Brain microvascular endothelial cell (primary cell): ENCODE data around the gene GGTLC1.

Source experiments
- DNase-seq: peaks from one replicate; pipeline ENCODE4 v3.0.0-alpha.2; 2020
- H3K27ac ChIP-seq: fragments of 250-450 bp; sonication (Bioruptor Pico); 2 replicates; pipeline ENCODE4 v1.5.1; 2020; ENCODE audit warnings: mild to moderate bottlenecking, moderate library complexity
- H3K27me3 ChIP-seq: fragments of 250-450 bp; sonication (Bioruptor Pico); replicated peaks from 2 replicates; pipeline ENCODE4 v1.5.1; 2020; ENCODE audit warnings: mild to moderate bottlenecking
- H3K36me3 ChIP-seq: fragments of 250-450 bp; sonication (Bioruptor Pico); replicated peaks from 2 replicates; pipeline ENCODE4 v1.5.1; 2020; ENCODE audit warnings: mild to moderate bottlenecking
- H3K4me3 ChIP-seq: 2 replicates; pipeline ENCODE4 v1.5.1; 2011; ENCODE audit warnings: low read depth, mild to moderate bottlenecking, control low read depth, low read length, moderate library complexity
- in situ Hi-C: cut with HindIII; loops from 2 replicates; pipeline ENCODE4 v1.10.0; 2017; ENCODE audit warnings: low sequenced_read_pairs, low pct_ligation_motif_present
- TF ChIP-seq, protein P1 (sequence below): IDR thresholded peaks from 2 replicates; pipeline ENCODE4 v1.5.1; 2011; ENCODE audit warnings: low read depth, mild to moderate bottlenecking, moderate library complexity, low read length, control low read depth, inconsistent platforms; ENCODE audit errors: missing control alignments

GGTLC1 gene

DNA sequence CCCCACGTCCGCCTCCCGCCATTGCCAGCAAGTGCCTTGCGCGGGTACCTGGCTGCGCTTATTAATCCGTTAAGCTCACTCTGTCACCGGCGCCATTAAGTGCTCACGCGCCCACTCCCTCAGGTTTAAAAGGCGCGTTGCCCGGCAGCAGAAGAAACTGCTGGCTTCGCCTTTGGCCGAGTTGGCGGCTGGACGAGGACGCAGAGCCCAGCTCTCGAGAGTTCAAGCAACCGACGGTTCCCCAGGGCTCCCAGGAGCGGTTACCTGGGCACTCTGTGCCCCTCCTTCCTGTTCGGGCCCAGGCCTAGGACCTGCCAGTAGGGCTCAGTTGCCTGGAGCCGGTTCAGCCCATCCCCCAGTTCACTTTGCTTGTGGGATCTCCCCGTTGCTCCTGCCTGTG is at the start of gene GGTLC1:
Gene GGTLC1 (minus strand): TSS at position 219 of the 400 bp plus-strand sequence. CDS start 2,168 bp downstream, outside the sequence.
- DNase-seq = no peak
- H3K27ac ChIP-seq = no peak within 1 kb of the TSS
- no peak within 1 kb of the TSS for H3K4me3 ChIP-seq
- H3K27me3 ChIP-seq = no peaks in the 10 kb centered on the region
- in situ Hi-C loops = no loop called here
- no peaks in the 10 kb centered on the region for H3K36me3 ChIP-seq
- TF ChIP-seq, protein P1, sequence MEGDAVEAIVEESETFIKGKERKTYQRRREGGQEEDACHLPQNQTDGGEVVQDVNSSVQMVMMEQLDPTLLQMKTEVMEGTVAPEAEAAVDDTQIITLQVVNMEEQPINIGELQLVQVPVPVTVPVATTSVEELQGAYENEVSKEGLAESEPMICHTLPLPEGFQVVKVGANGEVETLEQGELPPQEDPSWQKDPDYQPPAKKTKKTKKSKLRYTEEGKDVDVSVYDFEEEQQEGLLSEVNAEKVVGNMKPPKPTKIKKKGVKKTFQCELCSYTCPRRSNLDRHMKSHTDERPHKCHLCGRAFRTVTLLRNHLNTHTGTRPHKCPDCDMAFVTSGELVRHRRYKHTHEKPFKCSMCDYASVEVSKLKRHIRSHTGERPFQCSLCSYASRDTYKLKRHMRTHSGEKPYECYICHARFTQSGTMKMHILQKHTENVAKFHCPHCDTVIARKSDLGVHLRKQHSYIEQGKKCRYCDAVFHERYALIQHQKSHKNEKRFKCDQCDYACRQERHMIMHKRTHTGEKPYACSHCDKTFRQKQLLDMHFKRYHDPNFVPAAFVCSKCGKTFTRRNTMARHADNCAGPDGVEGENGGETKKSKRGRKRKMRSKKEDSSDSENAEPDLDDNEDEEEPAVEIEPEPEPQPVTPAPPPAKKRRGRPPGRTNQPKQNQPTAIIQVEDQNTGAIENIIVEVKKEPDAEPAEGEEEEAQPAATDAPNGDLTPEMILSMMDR = no peak

DNA sequence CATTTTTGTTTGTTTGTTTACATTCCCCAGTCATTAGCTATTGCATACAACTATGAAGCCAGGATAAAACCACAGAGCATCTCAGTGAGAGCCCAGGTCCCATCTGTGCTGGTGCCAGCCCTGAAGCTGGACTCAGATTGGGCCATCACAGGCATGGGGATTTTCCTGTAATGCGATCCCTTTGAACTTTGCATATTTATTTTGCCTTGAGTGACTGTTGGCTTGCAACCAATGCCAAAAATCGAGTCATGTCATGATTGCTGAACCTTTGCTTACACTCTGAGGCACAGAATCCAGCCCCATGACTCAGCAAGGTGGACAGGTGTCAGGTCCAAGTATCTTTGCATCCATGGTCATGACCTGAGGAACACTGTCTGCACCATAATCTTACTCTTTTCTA is 46.2 kb upstream of the GGTLC1 start:
- peak; percentile 22 for DNase-seq

DNA sequence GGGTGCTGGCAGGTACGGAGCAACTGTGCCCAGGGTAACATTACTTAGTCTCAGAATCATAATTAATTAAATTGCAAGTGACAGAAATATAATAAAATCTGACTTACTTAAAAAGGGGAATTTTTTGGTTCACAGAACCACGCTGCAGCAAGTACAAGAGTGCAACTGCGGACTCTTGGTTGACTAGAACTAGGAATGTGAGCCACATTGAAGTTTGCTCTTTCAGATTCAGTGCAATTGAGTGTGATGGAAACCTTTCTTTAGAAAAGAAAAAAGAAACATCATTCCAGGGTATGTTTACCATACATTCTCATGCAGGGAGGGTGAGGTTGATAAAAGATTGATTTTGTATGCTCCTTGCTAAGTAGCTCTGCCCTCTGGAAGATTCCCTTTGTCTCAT is 45.0 kb upstream of the GGTLC1 start:
- TF ChIP-seq, protein P1 = no peak
- in situ Hi-C loops = no loop called here
- DNase-seq = no peak
- Histone ChIP-seq H3K27ac (no peak overlapping the region), H3K4me3 (no peak overlapping the region), H3K27me3 (no peaks in the 10 kb centered on the region), H3K36me3 (no peaks in the 10 kb centered on the region)

More for the DNA sequence above, 46.2 kb upstream of the GGTLC1 start:
- TF ChIP-seq, protein P1 = no peak
- no peaks in the 10 kb centered on the region for H3K36me3 ChIP-seq
- H3K27ac ChIP-seq = no peak overlapping the region
- in situ Hi-C loops = no loop called here
- H3K27me3 ChIP-seq = no peaks in the 10 kb centered on the region
- H3K4me3 ChIP-seq = no peak overlapping the region

DNA sequence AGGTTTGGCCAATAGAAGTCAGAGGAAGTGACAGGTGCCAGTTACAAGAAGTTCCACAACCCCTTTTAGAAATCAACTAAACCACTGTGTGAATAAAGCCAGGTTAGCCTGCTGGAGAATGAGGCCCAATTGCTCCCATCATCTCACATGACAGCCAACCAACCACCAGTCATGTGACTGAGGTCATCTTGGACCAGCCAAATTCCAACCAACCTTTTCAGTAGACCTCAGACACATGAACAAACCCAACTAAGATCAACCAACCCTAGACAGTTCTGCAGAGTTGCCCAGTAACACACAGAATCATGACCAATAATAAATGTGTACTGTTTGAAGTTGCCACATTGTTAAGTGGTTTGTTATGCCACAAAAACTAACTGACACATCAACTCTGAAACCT is 44.6 kb upstream of the GGTLC1 start:
- in situ Hi-C loops = no loop called here
- TF ChIP-seq, protein P1 = no peak
- Histone ChIP-seq H3K27ac (no peak overlapping the region), H3K36me3 (no peaks in the 10 kb centered on the region), H3K27me3 (no peaks in the 10 kb centered on the region), H3K4me3 (no peak overlapping the region)
- DNase-seq = no peak

DNA sequence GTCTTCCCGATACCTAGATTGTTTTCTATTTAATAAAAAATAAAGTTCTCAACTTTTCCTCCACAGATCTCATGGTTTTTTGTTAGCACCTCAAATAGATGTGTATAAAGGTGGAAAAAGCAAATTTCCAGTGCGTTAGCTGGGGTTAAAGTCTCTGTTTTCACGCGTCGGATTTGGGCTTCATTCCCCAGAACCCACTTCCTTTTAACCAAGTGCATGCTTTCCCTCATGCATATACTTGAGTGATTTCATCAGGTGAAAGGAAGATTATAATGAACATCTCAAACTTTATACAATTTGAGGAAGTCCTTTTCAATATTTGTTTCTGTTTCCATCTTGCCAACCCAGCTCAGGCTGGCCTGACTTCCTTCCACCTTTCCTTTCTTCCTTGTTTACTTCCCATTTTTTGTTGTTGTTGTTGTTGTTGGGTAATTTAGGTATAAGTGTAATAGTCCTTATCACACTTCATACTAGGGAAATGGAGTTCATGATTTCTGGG is 43.9 kb upstream of the GGTLC1 start:
- in situ Hi-C loops = no loop called here
- H3K27ac ChIP-seq = no peak overlapping the region

More for the DNA sequence above, 43.9 kb upstream of the GGTLC1 start:
- no peak for DNase-seq
- TF ChIP-seq, protein P1 = no peak
- no peaks in the 10 kb centered on the region for H3K27me3 ChIP-seq
- no peak overlapping the region for H3K4me3 ChIP-seq
- H3K36me3 ChIP-seq = no peaks in the 10 kb centered on the region
